HG03196 (cell line): ENCODE results near the gene GRK2.
"Not testable (repeated sequence)": the region's sequence is repeated elsewhere in the genome, so short reads cannot be mapped to it uniquely, and the experiment has no call there.

Source experiments
- ATAC-seq: cut with Tn5 transposase; IDR thresholded peaks from one replicate; pipeline ENCODE4 v1.9.1; 2021; ENCODE audit not compliant: unreplicated experiment

Gene GRK2

DNA sequence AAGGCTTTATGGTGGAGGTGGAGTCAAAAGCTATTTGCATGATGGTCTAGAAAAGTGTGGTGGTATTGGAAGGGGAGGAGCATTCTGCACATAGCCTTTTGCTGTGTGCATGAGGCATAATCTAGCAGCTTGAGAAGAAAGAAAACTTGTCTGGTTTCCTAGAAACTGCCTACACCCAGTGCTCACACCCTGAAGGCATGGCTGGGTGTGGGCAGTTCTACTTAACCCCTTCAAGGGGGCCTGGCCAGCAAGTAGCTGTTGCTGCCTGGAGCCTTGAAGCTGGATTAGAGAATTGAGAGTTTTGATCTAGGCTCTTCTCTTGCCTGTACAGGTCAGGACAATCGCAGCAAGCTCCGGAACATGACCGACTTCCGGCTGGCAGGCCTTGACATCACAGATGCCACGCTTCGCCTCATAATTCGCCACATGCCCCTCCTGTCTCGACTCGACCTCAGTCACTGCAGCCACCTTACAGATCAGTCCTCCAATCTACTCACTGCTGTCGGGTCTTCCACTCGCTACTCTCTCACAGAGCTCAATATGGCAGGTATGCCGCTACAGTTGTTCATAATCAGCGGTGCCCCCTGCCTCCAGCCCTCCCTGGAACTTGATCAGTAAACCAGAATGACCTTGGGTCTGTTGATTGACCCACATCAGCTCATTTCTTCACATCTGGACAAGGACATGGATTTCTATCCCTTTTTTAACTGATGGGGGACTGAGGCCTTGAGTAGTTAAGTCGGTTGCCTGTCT, 12.2 kb upstream of the GRK2 start:
- no peak for ATAC-seq

DNA sequence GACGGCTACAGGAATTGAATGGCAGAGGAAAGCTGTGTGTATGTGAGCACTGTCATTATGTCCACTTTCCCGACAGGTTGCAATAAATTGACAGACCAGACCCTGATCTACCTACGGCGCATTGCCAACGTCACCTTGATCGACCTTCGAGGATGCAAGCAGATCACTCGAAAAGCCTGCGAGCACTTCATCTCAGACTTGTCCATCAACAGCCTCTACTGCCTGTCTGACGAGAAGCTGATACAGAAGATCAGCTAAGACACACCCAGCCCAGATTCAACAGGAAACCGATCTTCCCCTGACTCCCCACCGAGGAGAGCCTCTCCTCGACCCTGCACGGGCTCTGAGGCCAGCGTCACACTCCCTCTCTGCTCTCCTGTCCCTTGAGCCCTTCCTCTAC, 11.5 kb upstream of the GRK2 start:
- no peak for ATAC-seq

DNA sequence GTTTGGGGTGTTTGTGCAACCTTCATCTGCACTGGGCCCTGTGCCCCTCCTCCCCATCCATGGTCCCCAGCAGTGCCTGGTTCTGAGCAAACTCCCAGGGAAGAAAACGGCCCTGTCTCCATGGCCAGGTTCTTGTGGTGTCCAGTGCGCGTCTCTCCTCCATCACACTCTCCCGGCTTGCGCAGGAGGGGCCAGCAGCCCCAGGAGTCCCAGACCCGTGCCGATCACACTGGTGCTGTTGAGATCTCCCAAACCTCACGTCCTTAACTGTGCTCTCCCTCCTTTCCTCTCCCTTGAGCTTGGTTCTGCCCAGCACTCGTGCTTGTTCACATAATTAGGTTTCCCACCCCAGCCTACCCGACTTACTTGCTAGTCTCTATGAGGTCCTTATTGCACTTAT, 10.9 kb upstream of the GRK2 start:
- ATAC-seq, result no peak

DNA sequence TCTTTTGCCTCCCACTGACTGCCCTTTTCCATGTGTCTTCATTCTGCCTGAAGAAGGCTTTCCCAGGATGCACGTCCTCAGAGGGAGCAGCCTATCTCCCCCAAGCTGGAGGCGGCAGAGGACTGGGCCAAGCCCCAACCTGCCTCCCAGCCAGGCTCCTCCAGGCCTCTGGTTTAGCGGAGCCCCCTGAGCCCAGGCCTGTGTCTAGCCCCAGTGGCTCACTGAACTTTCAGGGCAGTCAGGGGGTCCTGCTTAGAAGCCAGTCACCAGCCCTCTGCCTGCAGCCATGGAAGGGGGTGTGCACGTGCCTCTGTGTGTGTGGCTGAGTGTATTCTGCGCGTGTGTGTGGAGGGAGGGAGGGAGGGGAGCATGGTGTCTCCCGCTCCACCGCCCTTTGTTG, 10.4 kb upstream of the GRK2 start:
- no peak for ATAC-seq

DNA sequence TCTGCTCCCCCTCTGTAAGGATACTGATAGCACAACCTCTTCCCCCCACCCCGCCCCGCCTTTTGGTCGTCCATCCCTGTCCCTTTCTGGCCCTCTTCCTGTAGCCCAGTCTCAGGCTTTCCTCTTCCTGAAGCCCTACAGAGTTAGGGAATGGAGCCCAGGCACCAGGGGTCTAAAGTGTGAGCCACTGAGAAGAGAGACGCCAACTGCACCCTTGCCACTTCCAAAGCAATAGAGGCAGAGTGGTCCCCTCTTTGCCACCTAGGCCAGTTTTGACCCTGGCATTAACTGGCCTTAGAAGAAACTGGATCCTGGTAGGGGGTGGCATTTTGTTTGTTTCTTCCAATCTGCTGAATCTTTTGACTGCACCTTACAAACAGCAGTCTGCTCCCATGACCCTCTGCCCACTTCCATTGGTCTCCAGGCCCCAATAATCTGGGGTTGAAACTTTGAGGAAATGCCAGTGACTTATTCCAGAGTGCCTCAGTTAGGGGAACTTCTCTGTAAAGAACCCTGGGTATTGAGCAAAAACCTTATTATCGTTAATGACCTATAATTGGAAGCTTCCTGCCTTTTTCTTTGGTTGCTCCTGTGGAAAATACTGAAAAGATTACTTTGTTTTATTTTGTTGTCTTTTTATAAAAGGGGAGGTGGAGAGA, 9.7 kb upstream of the GRK2 start:
- ATAC-seq, result no peak

- ATAC-seq, result no peak
Observed at GRCh38 chr11:67260406-67260805, 5.9 kb upstream of the GRK2 start.

DNA sequence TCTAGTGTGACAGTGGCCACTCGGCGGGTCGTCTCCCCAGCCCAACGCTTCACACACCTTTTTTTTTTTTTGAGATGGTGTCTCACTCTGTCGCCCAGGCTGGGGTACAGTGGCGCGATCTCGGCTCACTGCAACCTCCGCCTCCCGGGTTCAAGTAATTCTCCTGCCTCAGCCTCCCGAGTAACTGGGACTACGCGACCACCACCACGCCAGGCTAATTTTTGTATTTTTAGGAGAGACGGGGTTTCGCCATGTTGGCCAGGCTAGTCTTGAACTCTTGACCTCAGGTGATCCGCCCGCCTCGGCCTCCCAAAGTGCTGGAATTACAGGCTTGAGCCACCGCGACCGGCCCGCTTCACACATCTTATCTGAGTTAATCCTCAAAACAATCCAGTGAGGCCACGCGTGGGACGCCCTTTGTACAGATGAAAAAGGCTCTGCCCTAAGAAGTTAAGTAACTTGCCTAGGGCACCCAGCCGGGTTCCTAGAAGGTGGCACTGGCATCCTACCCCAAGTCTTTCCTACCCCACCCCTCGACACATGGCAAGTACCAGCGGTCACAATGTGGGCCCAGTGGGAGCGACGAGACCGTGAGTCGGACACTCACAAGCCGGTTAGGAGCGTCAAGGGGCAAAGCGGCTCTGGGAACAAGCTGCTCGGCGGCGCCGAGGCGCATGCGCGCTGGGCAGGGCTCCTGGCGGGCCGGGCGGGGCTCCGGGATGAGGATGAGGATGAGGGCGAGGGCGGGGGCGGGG, 5.2 kb upstream of the GRK2 start:
- ATAC-seq, result not testable (repeated sequence)

GRCh38 chr11:67261640-67261945, 4.7 kb upstream of the GRK2 start:
- ATAC-seq, result no peak

DNA sequence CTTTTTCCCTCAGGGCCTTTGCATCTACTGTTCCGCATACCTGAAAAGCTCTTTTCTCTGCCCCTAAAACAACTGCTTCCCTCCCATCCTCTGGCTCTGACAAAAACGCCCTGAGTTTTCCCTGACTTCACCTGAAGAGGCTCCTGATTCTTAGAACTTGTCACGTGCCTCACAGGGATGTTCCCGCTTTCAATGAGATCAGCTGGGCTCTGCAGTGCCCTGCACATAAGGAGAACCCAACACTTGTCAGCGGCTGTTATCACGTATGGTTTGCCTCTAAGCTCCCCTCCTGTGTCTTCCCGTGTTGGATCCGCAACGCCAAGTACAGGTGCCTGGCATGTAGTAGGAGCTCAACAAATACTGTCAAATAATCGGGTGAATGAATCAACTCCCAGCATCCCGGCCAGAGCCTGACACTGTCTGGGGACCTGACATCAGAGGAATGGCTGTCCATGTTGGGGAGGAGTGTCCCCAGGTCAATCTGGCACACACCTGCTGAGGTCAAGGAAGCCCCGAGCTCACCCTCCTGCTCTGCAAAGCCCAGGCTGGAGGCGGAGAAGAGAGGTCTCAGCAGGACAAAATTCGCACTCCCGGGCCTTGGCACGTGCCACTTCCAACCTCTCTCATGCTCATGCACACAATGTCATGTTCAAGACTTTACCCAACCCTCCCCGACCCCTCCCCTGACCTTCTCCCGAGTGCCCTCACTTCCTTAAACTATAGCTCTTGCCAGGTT, 4.2 kb upstream of the GRK2 start:
- no peak for ATAC-seq

GRCh38 chr11:67262731-67263675, 3.3 kb upstream of the GRK2 start:
- ATAC-seq, result no peak

GRCh38 chr11:67264260-67264659, 2.0 kb upstream of the GRK2 start:
- no peak for ATAC-seq

DNA sequence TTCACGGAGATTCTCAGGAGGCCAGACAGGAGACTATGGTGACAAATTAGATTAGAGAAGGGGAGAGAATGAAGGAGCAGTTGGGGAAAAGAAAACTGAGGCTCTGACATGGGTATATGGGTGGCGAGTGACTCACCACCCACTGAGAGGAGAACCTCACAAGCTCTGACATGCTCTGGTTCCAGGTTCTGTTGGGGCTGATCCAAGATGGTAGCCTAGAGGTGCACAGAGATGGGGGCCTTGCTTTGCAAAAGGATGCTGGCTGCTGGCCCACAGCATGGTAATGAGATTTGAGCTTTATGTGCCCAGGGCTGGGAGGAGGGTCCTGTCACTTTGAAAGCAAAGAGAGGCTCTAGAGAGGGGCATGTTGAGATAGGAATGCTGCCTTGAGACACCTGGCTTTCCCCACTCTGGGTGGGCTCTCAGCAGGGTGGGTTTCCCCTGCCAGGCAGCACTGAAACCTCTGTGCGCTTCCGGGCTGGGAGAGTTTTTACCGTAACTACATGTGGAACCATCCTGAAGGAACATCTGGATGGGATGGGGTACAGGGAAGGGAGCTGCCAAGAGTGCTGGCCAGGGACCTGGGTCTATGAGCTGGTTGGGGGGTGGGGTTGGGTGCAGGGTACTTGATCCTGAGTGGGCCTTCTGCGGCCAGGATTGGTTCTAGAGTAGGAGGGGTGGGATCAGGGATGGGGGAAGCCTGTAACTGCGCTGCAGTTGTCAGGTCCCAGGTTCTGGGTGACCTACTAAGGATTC, 1.2 kb upstream of the GRK2 start:
- no peak for ATAC-seq

- ATAC-seq, result peak; percentile 31
Observed at GRCh38 chr11:67265633-67266448, 432 bp upstream of the GRK2 start.

- ATAC-seq, result no peak
Observed at GRCh38 chr11:67267188-67268080, 1.2 kb downstream of the GRK2 start.

GRCh38 chr11:67268081-67268961, 2.0 kb downstream of the GRK2 start:
- ATAC-seq, result peak; percentile 28

GRCh38 chr11:67268962-67269268, 2.6 kb downstream of the GRK2 start:
- no peak for ATAC-seq
